Adipose tissue (tissue), 3 donors: ENCODE results near the gene RASSF5. TPM values are rescaled to one million over a fixed set of nuclear protein-coding genes. Genes with fewer than 3 reads are reported as not detected.

Source experiments
- H3K27ac ChIP-seq: one replicate; pipeline ENCODE4 v1.5.1; 2013; ENCODE audit warnings: low read depth, low read length
- WGBS, 3 donors: extraction: QIAGEN DNeasy Blood & Tissue Kit; methylation state at CpG; one replicate each; pipeline ENCODE4 v1.1.7; 2013; 5-methylcytosine and 5-hydroxymethylcytosine counted together
- polyA plus RNA-seq, 3 donors: library from polyadenylated mRNA; stranded (reverse); fragments of 200-250 nt; gene quantifications; one replicate each; pipeline ENCODE4 v1.2.3, GENCODE V29; 2013
- donor health status: healthy with polysubstance abuse.
- donor health status: Bipolar disorder and iron deficiency.
- donor health status: healthy.

RASSF5 gene
- 1 to 10 TPM; 6.1 to 7.4 (median 6.9) TPM for polyA plus RNA-seq

DNA sequence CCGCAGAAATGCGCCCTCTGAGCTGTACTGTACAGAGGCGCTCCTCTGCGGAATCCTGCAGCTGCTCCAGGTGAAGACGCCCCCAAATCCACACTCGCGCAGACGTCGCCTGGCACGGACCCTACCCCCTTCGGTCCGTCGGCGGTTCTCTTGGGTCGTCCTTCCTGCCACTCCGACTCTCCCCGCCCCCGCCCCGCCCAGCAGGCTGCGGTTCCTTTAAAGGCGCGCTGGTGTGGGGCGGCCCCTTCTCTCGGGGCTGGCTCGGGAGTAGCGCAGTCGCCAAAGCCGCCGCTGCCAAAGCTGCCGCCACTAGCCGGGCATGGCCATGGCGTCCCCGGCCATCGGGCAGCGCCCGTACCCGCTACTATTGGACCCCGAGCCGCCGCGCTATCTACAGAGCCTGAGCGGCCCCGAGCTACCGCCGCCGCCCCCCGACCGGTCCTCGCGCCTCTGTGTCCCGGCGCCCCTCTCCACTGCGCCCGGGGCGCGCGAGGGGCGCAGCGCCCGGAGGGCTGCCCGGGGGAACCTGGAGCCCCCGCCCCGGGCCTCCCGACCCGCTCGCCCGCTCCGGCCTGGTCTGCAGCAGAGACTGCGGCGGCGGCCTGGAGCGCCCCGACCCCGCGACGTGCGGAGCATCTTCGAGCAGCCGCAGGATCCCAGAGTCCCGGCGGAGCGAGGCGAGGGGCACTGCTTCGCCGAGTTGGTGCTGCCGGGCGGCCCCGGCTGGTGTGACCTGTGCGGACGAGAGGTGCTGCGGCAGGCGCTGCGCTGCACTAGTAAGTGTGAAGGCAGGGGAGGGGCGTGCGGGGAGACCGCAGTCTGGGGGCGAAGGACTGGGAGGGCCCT is at the start of gene RASSF5:
RASSF5 (plus strand) TSS at position 248 of the 846 bp plus-strand sequence; CDS start at position 320, 72 bp downstream.
- no peak within 1 kb of the TSS for H3K27ac ChIP-seq
- 1 to 2% (median 1%) methylated on average over 89 to 97 of the region's 97 CpGs for WGBS, 3 donors

- 93 to 96% (median 95%) methylated on average over 4 of the region's 4 CpGs for WGBS, 3 donors
- no peak overlapping the region for H3K27ac ChIP-seq
These were observed 47.6 kb upstream of the RASSF5 start for GRCh38 chr1:206459703-206460102.

GRCh38 chr1:206460836-206461426 is 46.4 kb upstream of the RASSF5 start:
- WGBS, 3 donors = 66 to 80% (median 69%) methylated on average over 17 of the region's 17 CpGs
- H3K27ac ChIP-seq = no peak overlapping the region

DNA sequence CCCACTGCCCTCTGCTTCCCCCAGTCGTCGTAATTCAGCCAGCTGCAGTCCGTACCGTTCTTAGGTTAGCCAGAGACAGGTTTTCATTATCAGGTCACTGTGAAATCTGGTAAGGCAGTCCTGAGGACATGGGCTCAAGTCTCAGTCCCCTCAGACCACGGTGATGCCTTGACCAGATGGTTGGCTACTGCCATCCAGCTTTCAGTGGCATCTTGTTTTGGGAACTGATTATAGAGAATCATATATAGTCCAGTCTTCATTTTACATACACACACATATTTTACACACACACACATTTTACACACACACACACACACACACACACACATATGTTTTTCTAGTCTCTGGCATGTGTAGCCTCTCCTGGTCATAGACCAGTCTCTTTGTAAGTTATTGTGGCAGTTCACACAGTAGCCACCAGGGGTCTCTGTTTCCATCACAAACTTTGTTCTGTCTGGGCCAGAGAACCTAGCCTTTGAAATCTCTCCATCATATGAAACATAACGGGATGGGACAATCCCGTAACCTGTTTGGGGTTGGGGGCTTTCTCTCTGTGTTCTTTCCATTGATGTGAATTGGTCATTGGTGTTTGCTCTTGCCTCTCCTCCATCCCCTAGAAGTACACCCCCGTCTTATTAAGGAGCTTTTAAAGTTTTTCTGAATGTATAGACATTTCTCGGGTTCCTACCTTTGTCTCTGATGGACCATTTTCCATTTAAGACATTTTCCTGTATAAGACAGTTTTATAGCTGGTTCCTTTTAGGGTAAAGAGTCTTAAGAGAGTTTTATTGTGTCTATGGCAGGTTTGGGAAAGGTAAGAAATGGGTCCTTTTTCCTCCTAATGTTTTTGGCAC is 45.5 kb upstream of the RASSF5 start:
- no peak overlapping the region for H3K27ac ChIP-seq
- WGBS, 3 donors = 60 to 72% (median 64%) methylated on average over 9 of the region's 9 CpGs

GRCh38 chr1:206463137-206463536 is 44.2 kb upstream of the RASSF5 start:
- WGBS, 3 donors = 83 to 85% (median 84%) methylated on average over 1 of the region's 1 CpG
- no peak overlapping the region for H3K27ac ChIP-seq

GRCh38 chr1:206463911-206464310 is 43.4 kb upstream of the RASSF5 start:
- no peak overlapping the region for H3K27ac ChIP-seq

DNA sequence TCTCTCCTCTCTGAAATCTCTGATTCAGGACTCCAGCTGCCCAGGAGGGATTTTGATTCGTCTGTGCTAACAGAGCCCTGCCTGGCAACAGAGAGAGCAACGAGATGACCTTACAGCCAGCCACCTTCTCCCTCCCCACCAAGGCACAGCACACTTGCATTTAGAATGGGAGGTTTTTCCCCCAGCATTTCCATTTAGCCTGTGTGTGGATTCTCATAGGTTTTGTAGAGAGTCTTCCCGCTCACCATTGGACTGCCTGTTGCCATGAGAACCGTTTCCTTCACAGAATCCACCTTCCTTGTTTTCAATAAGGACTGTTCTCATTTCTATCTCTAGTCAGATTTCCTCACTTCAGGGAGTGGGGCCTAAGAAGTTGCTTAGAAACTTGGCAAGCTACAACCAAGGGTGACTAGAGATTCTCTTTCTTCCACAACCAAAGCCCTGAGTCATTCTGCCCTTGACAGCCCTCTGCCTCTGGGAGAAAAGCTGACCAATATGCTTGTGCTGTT is 42.8 kb upstream of the RASSF5 start:
- H3K27ac ChIP-seq = no peak overlapping the region
- 39 to 66% (median 46%) methylated on average over 4 of the region's 4 CpGs for WGBS, 3 donors

More at GRCh38 chr1:206463911-206464310, 43.4 kb upstream of the RASSF5 start:
- 91 to 95% (median 92%) methylated on average over 8 of the region's 8 CpGs for WGBS, 3 donors

- H3K27ac ChIP-seq = no peak overlapping the region
- WGBS, 3 donors = 67 to 79% (median 67%) methylated on average over 2 of the region's 2 CpGs
These were observed 41.4 kb upstream of the RASSF5 start for GRCh38 chr1:206465951-206466350.

DNA sequence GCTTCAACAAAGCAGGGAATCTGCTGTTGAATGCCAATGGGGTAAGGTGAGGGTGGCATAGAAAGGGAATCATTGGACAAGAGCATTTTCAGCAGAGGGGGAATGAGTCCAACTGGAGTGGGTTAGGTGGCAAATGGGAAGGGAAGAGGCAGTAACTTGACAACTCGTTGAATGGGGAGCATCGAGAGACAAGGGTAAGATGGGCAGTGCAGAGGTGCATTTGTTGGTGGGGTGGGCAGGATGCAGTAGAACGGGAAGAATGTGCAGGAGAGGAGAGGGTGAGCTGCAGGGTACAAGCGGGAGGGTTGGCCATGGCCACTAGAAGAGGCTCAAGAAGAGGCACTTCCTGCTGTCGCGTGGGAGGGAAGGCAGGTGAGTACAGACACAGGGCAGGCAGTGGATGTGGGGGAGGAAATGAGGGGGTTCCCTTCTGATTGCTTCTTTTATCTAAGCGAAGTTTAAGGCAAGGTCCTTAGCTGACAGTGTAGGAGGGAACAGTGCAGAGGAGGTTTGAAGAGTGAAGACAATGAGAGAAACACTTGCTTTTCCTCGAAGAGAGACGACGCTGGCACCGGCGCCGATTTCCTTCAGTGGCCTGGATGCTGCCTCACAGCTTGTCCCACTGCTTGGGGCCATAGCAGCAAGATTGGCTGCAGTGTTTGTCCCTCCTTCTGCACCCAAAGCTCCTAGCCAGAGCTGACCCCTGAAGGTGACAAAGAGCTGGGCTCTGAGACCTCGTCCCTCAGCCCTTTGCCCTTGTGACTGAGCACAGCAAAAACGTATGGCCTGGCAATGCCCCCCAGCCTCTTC is 40.3 kb upstream of the RASSF5 start:
- WGBS, 3 donors = 55 to 64% (median 56%) methylated on average over 15 of the region's 15 CpGs
- H3K27ac ChIP-seq = no peak overlapping the region

GRCh38 chr1:206467915-206468314 is 39.4 kb upstream of the RASSF5 start:
- 30 to 66% (median 46%) methylated on average over 9 of the region's 9 CpGs for WGBS, 3 donors

GRCh38 chr1:206468571-206468970 is 38.8 kb upstream of the RASSF5 start:
- 51 to 79% (median 76%) methylated on average over 3 of the region's 3 CpGs for WGBS, 3 donors
- no peak overlapping the region for H3K27ac ChIP-seq

More at GRCh38 chr1:206467915-206468314, 39.4 kb upstream of the RASSF5 start:
- no peak overlapping the region for H3K27ac ChIP-seq

- 21 to 73% (median 68%) methylated on average over 2 of the region's 2 CpGs for WGBS, 3 donors
- H3K27ac ChIP-seq = no peak overlapping the region
These were observed 37.9 kb upstream of the RASSF5 start for GRCh38 chr1:206469411-206469932.

- 12 to 25% (median 16%) methylated on average over 9 to 10 of the region's 10 CpGs for WGBS, 3 donors
- no peak within 1 kb of the TSS for H3K27ac ChIP-seq
These were observed 37.2 kb upstream of the RASSF5 start, which contains the start of gene IKBKE for GRCh38 chr1:206469933-206470691. IKBKE (plus strand) TSS chr1:206470476; CDS start chr1:206473228, 2,752 bp downstream.

DNA sequence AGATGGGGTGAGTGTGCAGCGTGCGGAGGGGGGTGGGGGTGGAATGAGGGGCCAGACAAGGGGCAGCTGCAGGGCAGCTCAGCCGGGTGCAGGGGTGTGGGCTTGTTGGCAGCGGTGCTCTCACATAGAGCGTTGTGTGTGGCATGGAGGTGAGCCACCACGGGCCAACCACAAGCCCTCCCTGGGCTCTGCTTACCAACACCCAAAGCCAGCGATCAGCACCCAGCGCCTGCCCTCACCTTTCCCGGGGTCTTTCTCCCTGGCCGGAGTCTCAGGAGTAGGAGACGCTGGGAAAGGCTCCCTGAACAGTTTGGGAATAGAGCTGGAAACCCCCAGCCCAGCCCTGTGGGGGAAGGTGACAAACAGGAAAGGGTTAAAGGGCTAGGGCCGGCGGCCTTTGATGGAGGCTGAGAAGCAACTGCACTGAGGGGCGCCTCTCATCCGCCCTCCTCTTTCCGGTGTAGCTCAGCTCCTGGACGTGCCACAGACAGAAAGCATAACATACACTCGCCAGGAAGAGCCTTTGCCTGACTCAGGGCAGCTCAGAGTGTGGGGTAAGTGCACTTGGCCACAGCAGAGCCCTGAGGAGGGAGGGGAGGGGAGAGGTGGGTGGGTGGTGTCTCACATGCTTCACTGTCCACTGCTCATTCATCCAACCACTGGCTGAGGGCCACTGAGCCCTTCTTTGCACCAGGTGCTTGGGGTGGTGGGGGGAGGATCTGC is 36.5 kb upstream of the RASSF5 start:
- WGBS, 3 donors = 1 to 3% (median 2%) methylated on average over 18 of the region's 18 CpGs
- H3K27ac ChIP-seq = no peak overlapping the region

GRCh38 chr1:206471415-206471801 is 35.9 kb upstream of the RASSF5 start:
- no peak overlapping the region for H3K27ac ChIP-seq
- 67 to 78% (median 71%) methylated on average over 7 of the region's 7 CpGs for WGBS, 3 donors

DNA sequence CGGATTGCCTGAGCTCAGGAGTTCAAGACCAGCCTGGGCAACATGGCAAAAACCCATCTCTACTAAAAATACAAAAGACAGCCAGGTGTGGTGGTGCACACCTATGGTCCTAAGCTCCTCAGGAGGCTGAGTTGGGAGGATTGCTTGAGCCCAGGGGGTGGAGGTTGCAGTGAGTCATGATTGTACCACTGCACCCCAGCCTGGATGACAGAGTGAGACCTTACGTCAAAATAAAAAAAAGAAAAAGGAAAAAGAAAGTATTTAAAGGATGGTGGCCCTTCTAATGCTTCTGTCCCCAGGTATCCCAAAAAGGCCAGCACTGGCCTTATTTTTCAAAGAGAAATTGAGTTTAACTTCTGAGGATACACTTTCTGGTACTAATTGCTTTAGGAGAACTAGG is 35.3 kb upstream of the RASSF5 start:
- WGBS, 3 donors = 75 to 95% (median 76%) methylated on average over 2 of the region's 2 CpGs
- no peak overlapping the region for H3K27ac ChIP-seq
